BJ (cell line): ENCODE measurements around the gene GOLPH3. TPM values are rescaled to one million over a fixed set of nuclear protein-coding genes. Genes with fewer than 3 reads are reported as not detected.

Experiments used
- CTCF ChIA-PET: fragments of 350-600 bp; formaldehyde crosslinking; extraction: SDS; loops from one replicate; lab custom pipeline; 2021; ENCODE audit warnings: antibody characterized with exemption, inconsistent platforms; lab: Yijun Ruan, JAX
- POLR2A ChIA-PET: fragments of 300-600 bp; sonication (Branson Sonifier 250); formaldehyde crosslinking; extraction: SDS; loops from one replicate; lab custom pipeline; 2021; ENCODE audit warnings: antibody characterized with exemption; lab: Charles Lee
- DNase-seq: peaks from one replicate; pipeline ENCODE4 v3.0.0-alpha.2; 2011; ENCODE audit warnings: low read depth
- H3K27me3 ChIP-seq: 2 replicates; pipeline ENCODE4 v1.6.0; 2011; ENCODE audit warnings: low read length; ENCODE audit not compliant: control insufficient read depth, insufficient read depth
- H3K36me3 ChIP-seq: 2 replicates; pipeline ENCODE4 v1.5.1; 2011; ENCODE audit warnings: low read length; ENCODE audit not compliant: control insufficient read depth, insufficient read depth
- H3K4me3 ChIP-seq: 2 replicates; pipeline ENCODE4 v1.5.1; 2011; ENCODE audit warnings: low read depth, mild to moderate bottlenecking, control low read depth, low read length
- polyA plus RNA-seq: library from polyadenylated mRNA; depleted of rRNA; stranded (reverse); fragments of >200 nt; gene quantifications from 2 replicates; pipeline ENCODE4 v1.2.3, GENCODE V29; 2011
- TF ChIP-seq, protein P1 (sequence below): IDR thresholded peaks from 2 replicates; pipeline ENCODE4 v1.5.1; 2011; ENCODE audit warnings: low read depth, mild to moderate bottlenecking, control low read depth, inconsistent platforms, low read length, moderate library complexity; ENCODE audit not compliant: insufficient read depth

The GOLPH3 gene
- polyA plus RNA-seq, 1 experiment = 53.9 TPM

- ChIA-PET POLR2A (no interaction called here), CTCF (interaction anchor here (0.9 to 5.1 kb wide), 4 partner anchors 12 to 264 kb away, joined by 3 to 25 read pairs (median 4); no protein-coding TSS in a partner anchor)
- TF ChIP-seq, protein P1, sequence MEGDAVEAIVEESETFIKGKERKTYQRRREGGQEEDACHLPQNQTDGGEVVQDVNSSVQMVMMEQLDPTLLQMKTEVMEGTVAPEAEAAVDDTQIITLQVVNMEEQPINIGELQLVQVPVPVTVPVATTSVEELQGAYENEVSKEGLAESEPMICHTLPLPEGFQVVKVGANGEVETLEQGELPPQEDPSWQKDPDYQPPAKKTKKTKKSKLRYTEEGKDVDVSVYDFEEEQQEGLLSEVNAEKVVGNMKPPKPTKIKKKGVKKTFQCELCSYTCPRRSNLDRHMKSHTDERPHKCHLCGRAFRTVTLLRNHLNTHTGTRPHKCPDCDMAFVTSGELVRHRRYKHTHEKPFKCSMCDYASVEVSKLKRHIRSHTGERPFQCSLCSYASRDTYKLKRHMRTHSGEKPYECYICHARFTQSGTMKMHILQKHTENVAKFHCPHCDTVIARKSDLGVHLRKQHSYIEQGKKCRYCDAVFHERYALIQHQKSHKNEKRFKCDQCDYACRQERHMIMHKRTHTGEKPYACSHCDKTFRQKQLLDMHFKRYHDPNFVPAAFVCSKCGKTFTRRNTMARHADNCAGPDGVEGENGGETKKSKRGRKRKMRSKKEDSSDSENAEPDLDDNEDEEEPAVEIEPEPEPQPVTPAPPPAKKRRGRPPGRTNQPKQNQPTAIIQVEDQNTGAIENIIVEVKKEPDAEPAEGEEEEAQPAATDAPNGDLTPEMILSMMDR = no peak
- H3K36me3 ChIP-seq = peaks cover 1% of the 10 kb centered on the region
- DNase-seq = no peak
- no peak overlapping the region for H3K4me3 ChIP-seq
- H3K27me3 ChIP-seq = no peaks in the 10 kb centered on the region
These were observed 83.9 kb downstream of the GOLPH3 start for GRCh38 chr5:32090026-32090754.

- POLR2A ChIA-PET = no interaction called here
- Histone ChIP-seq H3K36me3 (peaks cover 1% of the 10 kb centered on the region), H3K4me3 (no peak overlapping the region), H3K27me3 (no peaks in the 10 kb centered on the region)
- TF ChIP-seq, protein P1 = no peak
- CTCF ChIA-PET = interaction anchor here (0.6 to 5.1 kb wide), 3 partner anchors 11 to 278 kb away, joined by 3 to 25 read pairs (median 5); no protein-coding TSS in a partner anchor
- no peak for DNase-seq
These were observed 84.7 kb downstream of the GOLPH3 start for GRCh38 chr5:32089146-32090000.

- POLR2A ChIA-PET = no interaction called here
- Histone ChIP-seq H3K27me3 (0 out of 2 replicates have a peak, but pooled peaks cover under 1% of the 10 kb centered on the region), H3K4me3 (no peak overlapping the region), H3K36me3 (peaks cover 1% of the 10 kb centered on the region)
- DNase-seq = no peak
- CTCF ChIA-PET = interaction anchor here (1.1 to 5.1 kb wide), 4 partner anchors 10 to 277 kb away, joined by 3 to 25 read pairs (median 4); no protein-coding TSS in a partner anchor
- TF ChIP-seq, protein P1 = no peak
These were observed 85.9 kb downstream of the GOLPH3 start for GRCh38 chr5:32088214-32088613.

GRCh38 chr5:32087086-32088082, 86.7 kb downstream of the GOLPH3 start:
- TF ChIP-seq, protein P1 = no peak
- POLR2A ChIA-PET = no interaction called here
- Histone ChIP-seq H3K27me3 (0 out of 2 replicates have a peak, but pooled peaks cover 1% of the 10 kb centered on the region), H3K36me3 (peaks cover 1% of the 10 kb centered on the region), H3K4me3 (no peak overlapping the region)
- CTCF ChIA-PET = interaction anchor here (0.6 to 5.1 kb wide), 5 partner anchors 9 to 498 kb away, joined by 3 to 25 read pairs (median 3); no protein-coding TSS in a partner anchor
- DNase-seq = no peak
